Karpas-422 (cell line): ENCODE measurements around the gene MITF. TPM values are rescaled to one million over a fixed set of nuclear protein-coding genes. Genes with fewer than 3 reads are reported as not detected.

ENCODE experiments used
- DNase-seq: peaks from one replicate; pipeline ENCODE4 v3.0.0-alpha.2; 2015
- H2AFZ ChIP-seq: fragments of 200-600 bp; sonication (generic); 2 replicates; pipeline ENCODE4 v1.6.1; 2014; ENCODE audit warnings: antibody characterized with exemption, low read length, mixed read lengths
- H3K27ac ChIP-seq: fragments of 200-600 bp; sonication (generic); 2 replicates; pipeline ENCODE4 v1.5.1; 2014; ENCODE audit warnings: mild to moderate bottlenecking, low read length, moderate library complexity
- H3K27me3 ChIP-seq: fragments of 200-600 bp; sonication (generic); 2 replicates; pipeline ENCODE4 v1.6.1; 2014; ENCODE audit warnings: low read length, mixed read lengths
- H3K36me3 ChIP-seq: fragments of 200-600 bp; sonication (generic); 2 replicates; pipeline ENCODE4 v1.6.1; 2014; ENCODE audit warnings: low read length, mixed read lengths; ENCODE audit not compliant: insufficient read depth
- H3K4me1 ChIP-seq: fragments of 200-600 bp; sonication (generic); 2 replicates; pipeline ENCODE4 v1.6.1; 2014; ENCODE audit warnings: mild to moderate bottlenecking, low read length, mixed read lengths
- H3K4me2 ChIP-seq: fragments of 200-600 bp; sonication (generic); 2 replicates; pipeline ENCODE4 v1.6.1; 2014; ENCODE audit warnings: low read length, low read depth, mild to moderate bottlenecking; ENCODE audit not compliant: poor library complexity, severe bottlenecking
- H3K4me3 ChIP-seq: fragments of 200-600 bp; sonication (generic); 2 replicates; pipeline ENCODE4 v1.5.1; 2014; ENCODE audit warnings: mild to moderate bottlenecking, antibody characterized with exemption, low read length, mixed read lengths
- H3K79me2 ChIP-seq: fragments of 200-600 bp; sonication (generic); 2 replicates; pipeline ENCODE4 v1.6.1; 2014; ENCODE audit warnings: mild to moderate bottlenecking, low read length, mixed read lengths
- H3K9ac ChIP-seq: fragments of 200-600 bp; sonication (generic); 2 replicates; pipeline ENCODE4 v1.6.0; 2014; ENCODE audit warnings: low read length
- H3K9me2 ChIP-seq: fragments of 200-600 bp; sonication (generic), shearing (Covaris generic); replicated peaks from 2 replicates; pipeline ENCODE4 v1.6.0; 2014; ENCODE audit warnings: mild to moderate bottlenecking, low read length, moderate library complexity; ENCODE audit not compliant: insufficient read depth
- H3K9me3 ChIP-seq: fragments of 300-700, 200-600 bp; sonication (generic); 2 replicates; pipeline ENCODE4 v1.6.1; 2014; ENCODE audit warnings: low read length, mixed read lengths
- H4K20me1 ChIP-seq: fragments of 200-600 bp; sonication (generic); 2 replicates; pipeline ENCODE4 v1.6.1; 2014; ENCODE audit warnings: mild to moderate bottlenecking, antibody characterized with exemption, low read length, low read depth; ENCODE audit not compliant: insufficient read depth
- total RNA-seq: library from RNA; depleted of rRNA; stranded (reverse); fragments of >200 nt; shearing (Covaris generic); gene quantifications from 2 replicates; pipeline ENCODE4 v1.2.3, GENCODE V29; 2014; ENCODE audit warnings: low replicate concordance

Gene MITF
- total RNA-seq, 1 experiment from 2014 or later = not detected

DNA sequence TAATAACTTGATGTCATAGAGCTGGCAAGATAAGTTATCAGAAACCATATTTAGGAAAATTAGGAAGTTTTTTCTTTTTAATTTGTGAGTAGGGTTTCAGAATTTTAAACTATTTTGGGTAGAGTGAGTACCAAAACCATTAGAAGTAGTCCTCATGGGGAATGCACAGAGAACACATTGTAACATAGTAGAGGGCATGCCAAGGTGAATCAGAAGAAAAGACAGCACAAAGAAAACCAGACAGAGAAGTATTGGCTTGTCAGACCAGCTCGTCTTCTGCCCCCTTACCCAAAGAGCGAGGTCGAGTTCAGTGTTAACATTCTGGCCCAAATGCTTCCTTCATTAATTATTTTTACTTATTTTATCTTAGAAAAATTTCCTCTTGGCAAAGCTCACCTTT, 139.0 kb downstream of the MITF start:
- H3K79me2 ChIP-seq = no peaks in the 10 kb centered on the region
- H3K27me3 ChIP-seq = no peaks in the 10 kb centered on the region
- DNase-seq = no peak
- H4K20me1 ChIP-seq = no peaks in the 10 kb centered on the region
- H3K4me3 ChIP-seq = no peak overlapping the region
- H2AFZ ChIP-seq = no peak overlapping the region
- peaks cover 3% of the 10 kb centered on the region; the same call in 1 of the 2 replicates for H3K4me1 ChIP-seq
- H3K36me3 ChIP-seq = no peaks in the 10 kb centered on the region
- no peak overlapping the region for H3K4me2 ChIP-seq
- no peak overlapping the region for H3K9ac ChIP-seq
- H3K9me3 ChIP-seq = no peaks in the 10 kb centered on the region
- H3K9me2 ChIP-seq = no peaks in the 10 kb centered on the region
- no peak overlapping the region for H3K27ac ChIP-seq

DNA sequence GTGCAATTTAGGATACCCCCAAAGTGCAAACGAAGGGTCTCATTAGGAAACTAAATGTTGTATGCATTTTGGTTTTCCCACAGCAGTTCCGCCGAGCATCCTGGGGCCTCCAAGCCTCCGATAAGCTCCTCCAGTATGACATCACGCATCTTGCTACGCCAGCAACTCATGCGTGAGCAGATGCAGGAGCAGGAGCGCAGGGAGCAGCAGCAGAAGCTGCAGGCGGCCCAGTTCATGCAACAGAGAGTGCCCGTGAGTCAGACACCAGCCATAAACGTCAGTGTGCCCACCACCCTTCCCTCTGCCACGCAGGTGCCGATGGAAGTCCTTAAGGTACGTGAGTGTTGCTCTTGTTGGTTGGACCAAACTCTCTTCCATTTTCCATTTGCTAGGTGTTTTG, 139.8 kb downstream of the MITF start:
- Histone ChIP-seq H3K4me3 (no peak overlapping the region), H4K20me1 (no peaks in the 10 kb centered on the region), H3K4me2 (no peak overlapping the region), H3K79me2 (no peaks in the 10 kb centered on the region), H3K9me2 (no peaks in the 10 kb centered on the region), H3K27me3 (no peaks in the 10 kb centered on the region), H3K27ac (no peak overlapping the region), H3K36me3 (no peaks in the 10 kb centered on the region), H3K9me3 (no peaks in the 10 kb centered on the region), H2AFZ (no peak overlapping the region), H3K9ac (no peak overlapping the region), H3K4me1 (peaks cover 3% of the 10 kb centered on the region; the same call in 1 of the 2 replicates)
- DNase-seq = no peak

DNA sequence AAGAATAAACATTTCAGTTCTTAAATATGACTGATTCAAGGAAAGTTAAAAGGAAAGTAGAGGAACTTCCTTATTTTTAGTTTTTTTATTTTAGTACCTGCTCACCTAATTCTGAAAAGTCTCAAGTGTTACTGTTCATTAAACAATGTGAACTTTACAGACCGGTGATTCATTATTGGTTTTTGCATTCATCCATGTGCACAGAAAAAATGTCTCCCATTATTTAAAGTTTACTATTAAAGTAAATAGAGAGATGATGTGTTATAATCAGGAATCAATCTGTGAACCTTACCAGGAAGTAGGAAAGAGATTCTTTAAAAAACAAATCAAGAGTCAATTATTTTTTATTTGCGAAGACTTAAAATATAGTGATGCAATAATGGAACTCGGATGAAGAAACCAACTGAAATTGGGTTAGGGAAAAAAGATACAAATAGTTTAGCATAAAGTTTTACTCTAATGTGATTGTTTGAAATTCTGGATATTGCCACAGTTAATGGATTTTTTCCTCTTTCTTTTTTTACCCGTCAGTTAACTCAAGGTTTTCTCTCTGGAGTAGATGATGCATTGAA, 140.9 kb downstream of the MITF start:
- Histone ChIP-seq H3K79me2 (no peaks in the 10 kb centered on the region), H4K20me1 (no peaks in the 10 kb centered on the region), H3K27ac (no peak overlapping the region), H3K36me3 (no peaks in the 10 kb centered on the region), H3K9ac (no peak overlapping the region), H3K9me2 (no peaks in the 10 kb centered on the region), H3K4me1 (peaks cover 3% of the 10 kb centered on the region; the same call in 1 of the 2 replicates), H3K9me3 (no peaks in the 10 kb centered on the region), H3K4me3 (no peak overlapping the region), H3K4me2 (no peak overlapping the region), H3K27me3 (no peaks in the 10 kb centered on the region), H2AFZ (no peak overlapping the region)
- DNase-seq = no peak

DNA sequence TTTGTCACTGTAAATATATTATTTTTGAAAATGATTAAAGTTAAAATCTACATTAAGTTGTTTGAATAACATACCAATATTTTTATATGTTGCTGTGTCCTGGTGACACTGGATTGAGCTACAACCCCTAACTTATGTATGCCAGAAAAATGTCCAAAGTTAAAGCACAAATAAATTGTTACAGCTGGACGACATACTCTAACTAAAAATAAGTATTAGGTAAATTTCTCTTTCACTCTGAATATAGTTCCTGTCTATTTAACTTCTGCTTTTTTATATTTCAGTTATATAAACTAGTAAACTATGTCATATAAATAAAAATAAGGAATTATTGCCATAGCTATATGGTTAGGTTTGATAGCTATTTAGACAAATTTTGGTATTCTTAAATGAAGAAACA, 141.8 kb downstream of the MITF start:
- no peak for DNase-seq
- no peaks in the 10 kb centered on the region for H4K20me1 ChIP-seq
- no peak overlapping the region for H3K4me2 ChIP-seq
- H3K27me3 ChIP-seq = no peaks in the 10 kb centered on the region
- no peaks in the 10 kb centered on the region for H3K9me3 ChIP-seq
- H3K27ac ChIP-seq = no peak overlapping the region
- H3K4me3 ChIP-seq = no peak overlapping the region
- H3K36me3 ChIP-seq = no peaks in the 10 kb centered on the region
- no peak overlapping the region for H3K9ac ChIP-seq
- peaks cover 3% of the 10 kb centered on the region; the same call in 1 of the 2 replicates for H3K4me1 ChIP-seq
- H3K79me2 ChIP-seq = no peaks in the 10 kb centered on the region
- no peak overlapping the region for H2AFZ ChIP-seq
- no peaks in the 10 kb centered on the region for H3K9me2 ChIP-seq

DNA sequence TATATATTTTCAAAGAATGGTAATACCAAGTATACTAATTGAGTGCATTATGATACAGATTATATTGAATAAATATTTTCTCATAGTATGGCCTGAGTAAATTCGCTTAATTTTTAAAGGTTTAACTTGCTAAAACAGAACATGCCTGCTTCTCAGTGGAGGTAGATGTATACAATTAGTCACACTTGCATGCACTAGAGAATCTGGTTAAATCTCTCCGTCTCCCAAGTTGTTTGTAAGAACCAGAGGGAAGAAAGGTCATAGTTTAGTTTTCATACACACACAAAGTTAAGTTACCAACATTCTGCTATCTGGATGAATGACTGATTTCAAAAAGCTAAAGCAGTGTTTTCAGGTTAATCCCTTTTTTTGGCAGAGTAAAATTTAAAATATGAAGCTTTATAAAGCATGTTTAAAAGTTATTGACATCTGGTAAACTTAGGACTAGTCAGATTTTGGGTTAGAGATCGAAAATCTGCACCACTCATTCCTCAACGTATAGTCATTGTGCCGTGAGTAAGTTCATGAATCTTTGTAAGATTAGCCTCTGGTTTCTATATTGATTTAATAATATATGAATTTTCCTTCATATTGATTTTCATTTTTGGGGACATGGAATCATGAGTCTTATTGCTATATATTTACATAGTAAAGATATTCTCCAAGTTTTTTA, 142.6 kb downstream of the MITF start:
- Histone ChIP-seq H4K20me1 (no peaks in the 10 kb centered on the region), H3K9me3 (no peaks in the 10 kb centered on the region), H2AFZ (no peak overlapping the region), H3K4me3 (no peak overlapping the region), H3K4me1 (peaks cover 3% of the 10 kb centered on the region; the same call in 1 of the 2 replicates), H3K9me2 (no peaks in the 10 kb centered on the region), H3K27me3 (no peaks in the 10 kb centered on the region), H3K27ac (no peak overlapping the region), H3K4me2 (no peak overlapping the region), H3K79me2 (no peaks in the 10 kb centered on the region), H3K9ac (no peak overlapping the region), H3K36me3 (no peaks in the 10 kb centered on the region)
- DNase-seq = no peak

DNA sequence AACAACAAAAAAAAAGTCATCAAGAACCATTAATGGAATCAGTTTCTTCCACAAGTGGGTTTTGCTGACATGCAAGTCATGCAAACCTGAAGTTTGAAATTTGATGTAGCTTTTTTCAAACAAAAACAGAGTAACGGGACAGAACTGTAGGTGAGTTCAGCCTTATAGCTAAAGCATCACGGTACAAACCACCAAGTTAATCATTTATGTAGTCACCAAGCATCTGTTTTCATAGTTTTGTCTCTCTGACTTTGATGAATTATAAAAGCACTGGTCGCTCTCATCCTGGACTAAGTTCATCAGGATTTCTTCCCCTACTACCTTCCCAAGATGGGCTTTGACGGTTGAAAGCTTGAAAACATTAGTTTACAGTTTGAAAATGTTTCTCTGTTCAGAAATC, 143.3 kb downstream of the MITF start:
- H4K20me1 ChIP-seq = no peaks in the 10 kb centered on the region
- H2AFZ ChIP-seq = no peak overlapping the region
- H3K4me1 ChIP-seq = peaks cover 3% of the 10 kb centered on the region; the same call in 1 of the 2 replicates
- no peaks in the 10 kb centered on the region for H3K36me3 ChIP-seq
- no peaks in the 10 kb centered on the region for H3K9me3 ChIP-seq
- H3K4me2 ChIP-seq = no peak overlapping the region
- H3K27me3 ChIP-seq = no peaks in the 10 kb centered on the region
- no peak overlapping the region for H3K27ac ChIP-seq
- no peaks in the 10 kb centered on the region for H3K79me2 ChIP-seq
- no peak overlapping the region for H3K4me3 ChIP-seq
- no peak for DNase-seq
- no peak overlapping the region for H3K9ac ChIP-seq
- H3K9me2 ChIP-seq = no peaks in the 10 kb centered on the region

GRCh38 chr3:69888040-69888942, 149.0 kb downstream of the MITF start:
- Histone ChIP-seq H3K79me2 (no peaks in the 10 kb centered on the region), H3K4me3 (no peak overlapping the region), H3K4me1 (no peaks in the 10 kb centered on the region), H3K9me2 (no peaks in the 10 kb centered on the region), H3K9ac (no peak overlapping the region), H3K27ac (no peak overlapping the region), H4K20me1 (no peaks in the 10 kb centered on the region), H3K4me2 (no peak overlapping the region), H2AFZ (no peak overlapping the region), H3K36me3 (no peaks in the 10 kb centered on the region), H3K9me3 (no peaks in the 10 kb centered on the region), H3K27me3 (no peaks in the 10 kb centered on the region)
- DNase-seq = no peak

DNA sequence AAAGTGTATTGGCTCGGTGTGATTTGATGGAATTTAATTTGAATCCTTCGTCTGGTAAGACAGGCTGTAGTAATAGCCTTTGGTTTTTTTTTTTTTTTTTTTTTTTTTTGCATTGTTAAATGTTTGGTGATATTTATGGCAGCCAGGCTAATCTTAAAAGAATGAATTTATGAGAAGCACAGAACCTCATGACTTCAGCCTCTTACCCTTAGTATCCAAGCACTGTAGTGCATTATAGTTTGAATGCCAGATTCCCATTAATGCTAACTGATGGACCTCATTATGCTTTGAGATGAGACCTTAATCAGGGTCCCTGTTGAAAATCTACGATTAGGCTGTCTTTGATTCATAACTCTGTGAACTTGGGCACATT, 149.7 kb downstream of the MITF start:
- no peak for DNase-seq
- H3K27ac ChIP-seq = no peak overlapping the region
- no peaks in the 10 kb centered on the region for H3K4me1 ChIP-seq

More for the DNA sequence above, 149.7 kb downstream of the MITF start:
- Histone ChIP-seq H3K27me3 (no peaks in the 10 kb centered on the region), H3K9me2 (no peaks in the 10 kb centered on the region), H3K4me3 (no peak overlapping the region), H2AFZ (no peak overlapping the region), H3K79me2 (no peaks in the 10 kb centered on the region), H3K9me3 (no peaks in the 10 kb centered on the region), H3K4me2 (no peak overlapping the region), H4K20me1 (no peaks in the 10 kb centered on the region), H3K9ac (no peak overlapping the region), H3K36me3 (no peaks in the 10 kb centered on the region)
